GM12878 (cell line): ENCODE results near the gene ALDH1L2. TPM values are rescaled to one million over a fixed set of nuclear protein-coding genes. Genes with fewer than 3 reads are reported as not detected.

ENCODE experiments used
- ATAC-seq: fragments of 200-7000 bp; cut with Tn5 transposase; 3 replicates; pipeline ENCODE4 v1.9.1; 2020; ENCODE audit warnings: mild to moderate bottlenecking, moderate library complexity
- BruUV-seq: library from RNA; stranded (reverse); fragments of 400-500 nt; replicated peaks from 2 replicates; lab custom pipeline; 2021; lab: Mats Ljungman, UMichigan
- CTCF ChIA-PET: fragments of 300-600 bp; sonication (Branson Sonifier 250); formaldehyde crosslinking; extraction: SDS; loops from one replicate; lab custom pipeline; 2021; ENCODE audit warnings: inconsistent platforms; lab: Yijun Ruan, JAX
- POLR2A ChIA-PET: fragments of 350-600 bp; formaldehyde crosslinking; extraction: SDS; loops from one replicate; lab custom pipeline; 2021; ENCODE audit warnings: inconsistent platforms; lab: Charles Lee
- RAD21 ChIA-PET: fragments of 300-600 bp; sonication (Branson Sonifier 250); formaldehyde crosslinking; loops from one replicate; lab custom pipeline; 2023; ENCODE audit warnings: antibody characterized with exemption; ENCODE audit not compliant: unreplicated experiment; lab: Charles Lee
- SMC1A ChIA-PET: fragments of 300-600 bp; sonication (Branson Sonifier 250); formaldehyde crosslinking; loops from one replicate; lab custom pipeline; 2023; ENCODE audit not compliant: unreplicated experiment, uncharacterized antibody; lab: Charles Lee
- DNase-seq: peaks from one replicate; pipeline ENCODE4 v3.0.0-alpha.2; 2011; ENCODE audit warnings: low read depth, low spot score
- FAIRE-seq: peaks from 3 replicates; lab custom pipeline; 2011; peaks lifted over from hg19 to GRCh38; lab: Jason Lieb, UNC
- H2AFZ ChIP-seq: 2 replicates; pipeline ENCODE4 v1.6.0; 2011; ENCODE audit warnings: low read depth, low read length, control low read depth; ENCODE audit not compliant: control insufficient read depth
- H3K27ac ChIP-seq: 2 replicates; pipeline ENCODE4 v1.5.1; 2011; ENCODE audit warnings: control low read depth; ENCODE audit not compliant: control insufficient read depth, insufficient read depth
- H3K27me3 ChIP-seq, 2 experiments: replicated peaks in 1 of 2; 2 replicates each; pipeline versions ENCODE4 v1.6.0 to v1.6.1; 2011; ENCODE audit warnings: low read length in 1 of 2; ENCODE audit not compliant: control insufficient read depth in 2 of 2, insufficient read depth in 2 of 2
- H3K36me3 ChIP-seq, 2 experiments: 2 replicates each; pipeline ENCODE4 v1.5.1; 2011; ENCODE audit warnings: low read length in 1 of 2; ENCODE audit not compliant: control insufficient read depth in 2 of 2, insufficient read depth in 2 of 2
- H3K4me1 ChIP-seq: 2 replicates; pipeline ENCODE4 v1.6.1; 2011; ENCODE audit warnings: mild to moderate bottlenecking, low read length, moderate library complexity, mixed read lengths; ENCODE audit not compliant: control insufficient read depth, insufficient read depth
- H3K4me2 ChIP-seq: 2 replicates; pipeline ENCODE4 v1.6.0; 2011; ENCODE audit warnings: control low read depth; ENCODE audit not compliant: control insufficient read depth, insufficient read depth
- H3K4me3 ChIP-seq: fragments of 200-600 bp; sonication (generic); 2 replicates; pipeline ENCODE4 v1.5.1; 2016
- H3K79me2 ChIP-seq: 2 replicates; pipeline ENCODE4 v1.6.0; 2011; ENCODE audit warnings: low read length; ENCODE audit not compliant: control insufficient read depth, insufficient read depth
- H3K9ac ChIP-seq: 2 replicates; pipeline ENCODE4 v1.8.0; 2011; ENCODE audit warnings: low read length, control low read depth, mixed read lengths; ENCODE audit not compliant: control insufficient read depth, insufficient read depth
- H3K9me3 ChIP-seq: replicated peaks from 3 replicates; pipeline ENCODE4 v1.5.1; 2011; ENCODE audit warnings: mild to moderate bottlenecking, low read length; ENCODE audit not compliant: control insufficient read depth, insufficient read depth
- H4K20me1 ChIP-seq: 2 replicates; pipeline ENCODE4 v1.6.0; 2011; ENCODE audit not compliant: control insufficient read depth, insufficient read depth
- CBX5 ChIP-seq: sonication (generic); IDR thresholded peaks from 2 replicates; pipeline ENCODE4 v1.6.1; 2016; ENCODE audit warnings: low read depth, moderate library complexity, mild to moderate bottlenecking, inconsistent platforms
- GATAD2B ChIP-seq: fragments of 450-650 bp; conservative IDR thresholded peaks from 2 replicates; pipeline ENCODE4 v1.6.1; 2017; ENCODE audit warnings: low read depth, mild to moderate bottlenecking, moderate library complexity
- KDM1A ChIP-seq: fragments of 200-600 bp; sonication (generic); IDR thresholded peaks from 2 replicates; pipeline ENCODE4 v1.6.1; 2016; ENCODE audit warnings: borderline replicate concordance
- MYB ChIP-seq: fragments of 150-350 bp; IDR thresholded peaks from 2 replicates; pipeline ENCODE4 v1.6.1; 2014; ENCODE audit warnings: mild to moderate bottlenecking, low read depth, low read length, borderline replicate concordance
- RBBP5 ChIP-seq: fragments of 200-600 bp; sonication (generic); conservative IDR thresholded peaks from 2 replicates; pipeline ENCODE4 v1.6.1; 2016
- ZBED1 ChIP-seq: IDR thresholded peaks from 2 replicates; pipeline ENCODE4 v1.6.1; 2016; ENCODE audit warnings: borderline replicate concordance
- WGBS: methylation state at CpG from one replicate; pipeline ENCODE4 v1.1.6; 2016; ENCODE audit warnings: low lambda C conversion rate; ENCODE audit not compliant: insufficient replicate concordance, insufficient coverage; ENCODE audit errors: missing lambda C conversion rate; 5-methylcytosine and 5-hydroxymethylcytosine counted together
- in situ Hi-C: fragments of 300-500 bp; cut with MboI; formaldehyde crosslinking; loops from 9 replicates; pipeline ENCODE4 v1.14.3; 2018; ENCODE audit warnings: mixed read lengths
- intact Hi-C: fragments of 100-400 bp; cut with micrococcal nuclease; formaldehyde crosslinking; loops from one replicate; pipeline ENCODE4 v1.14.2; 2022; ENCODE audit not compliant: unreplicated experiment
- polyA plus RNA-seq, 11 experiments: library from polyadenylated mRNA; depleted of rRNA in 4 of 11; unstranded in 6 of 11; stranded (reverse) in 5 of 11; fragments of >200 nt; fragmentation: Nextera tagmentation in 4 of 11; fragmentation: Illumina TruSeq in 1 of 11; extraction: Ambion mirVana in 4 of 11; extraction: Trizol in 1 of 11; gene quantifications; 1 replicate in 1 of 11; 2 replicates in 10 of 11; pipeline versions ENCODE4 v1.2.1 to v1.2.3, GENCODE V29; 2011 to 2016; ENCODE audit warnings: inconsistent platforms in 2 of 11, missing spikeins in 2 of 11, low read depth in 1 of 11
- total RNA-seq, 4 experiments: library from RNA; depleted of rRNA in 3 of 4; stranded (reverse); fragments of >200 nt in 3 of 4; fragmentation: Illumina TruSeq in 1 of 4; extraction: Trizol in 1 of 4; gene quantifications; 2 replicates each; pipeline versions ENCODE4 v1.2.1 to v1.2.3, GENCODE V29; 2013 to 2021
- TF ChIP-seq, protein P1 (sequence below): IDR thresholded peaks from 2 replicates; pipeline ENCODE4 v1.6.1; 2012; ENCODE audit warnings: improper control_type of control experiment, low read depth, low read length; ENCODE audit not compliant: insufficient replicate concordance
- TF ChIP-seq, protein P2 (sequence below): fragments of 450-650 bp; IDR thresholded peaks from 2 replicates; pipeline ENCODE4 v1.6.1; 2018; ENCODE audit warnings: borderline replicate concordance, mild to moderate bottlenecking; ENCODE audit not compliant: partially characterized antibody

The ALDH1L2 gene
- total and polyA plus RNA-seq, 10 of the 15 experiments (the other 5 are each of a cell fraction or from before 2014, with no cell fraction given) = 0.15 to 13.7 (median 8.5) TPM

GRCh38 chr12:105025890-105026289 lies 58.4 kb downstream of the ALDH1L2 start (continued):
- TF ChIP-seq, protein P1, sequence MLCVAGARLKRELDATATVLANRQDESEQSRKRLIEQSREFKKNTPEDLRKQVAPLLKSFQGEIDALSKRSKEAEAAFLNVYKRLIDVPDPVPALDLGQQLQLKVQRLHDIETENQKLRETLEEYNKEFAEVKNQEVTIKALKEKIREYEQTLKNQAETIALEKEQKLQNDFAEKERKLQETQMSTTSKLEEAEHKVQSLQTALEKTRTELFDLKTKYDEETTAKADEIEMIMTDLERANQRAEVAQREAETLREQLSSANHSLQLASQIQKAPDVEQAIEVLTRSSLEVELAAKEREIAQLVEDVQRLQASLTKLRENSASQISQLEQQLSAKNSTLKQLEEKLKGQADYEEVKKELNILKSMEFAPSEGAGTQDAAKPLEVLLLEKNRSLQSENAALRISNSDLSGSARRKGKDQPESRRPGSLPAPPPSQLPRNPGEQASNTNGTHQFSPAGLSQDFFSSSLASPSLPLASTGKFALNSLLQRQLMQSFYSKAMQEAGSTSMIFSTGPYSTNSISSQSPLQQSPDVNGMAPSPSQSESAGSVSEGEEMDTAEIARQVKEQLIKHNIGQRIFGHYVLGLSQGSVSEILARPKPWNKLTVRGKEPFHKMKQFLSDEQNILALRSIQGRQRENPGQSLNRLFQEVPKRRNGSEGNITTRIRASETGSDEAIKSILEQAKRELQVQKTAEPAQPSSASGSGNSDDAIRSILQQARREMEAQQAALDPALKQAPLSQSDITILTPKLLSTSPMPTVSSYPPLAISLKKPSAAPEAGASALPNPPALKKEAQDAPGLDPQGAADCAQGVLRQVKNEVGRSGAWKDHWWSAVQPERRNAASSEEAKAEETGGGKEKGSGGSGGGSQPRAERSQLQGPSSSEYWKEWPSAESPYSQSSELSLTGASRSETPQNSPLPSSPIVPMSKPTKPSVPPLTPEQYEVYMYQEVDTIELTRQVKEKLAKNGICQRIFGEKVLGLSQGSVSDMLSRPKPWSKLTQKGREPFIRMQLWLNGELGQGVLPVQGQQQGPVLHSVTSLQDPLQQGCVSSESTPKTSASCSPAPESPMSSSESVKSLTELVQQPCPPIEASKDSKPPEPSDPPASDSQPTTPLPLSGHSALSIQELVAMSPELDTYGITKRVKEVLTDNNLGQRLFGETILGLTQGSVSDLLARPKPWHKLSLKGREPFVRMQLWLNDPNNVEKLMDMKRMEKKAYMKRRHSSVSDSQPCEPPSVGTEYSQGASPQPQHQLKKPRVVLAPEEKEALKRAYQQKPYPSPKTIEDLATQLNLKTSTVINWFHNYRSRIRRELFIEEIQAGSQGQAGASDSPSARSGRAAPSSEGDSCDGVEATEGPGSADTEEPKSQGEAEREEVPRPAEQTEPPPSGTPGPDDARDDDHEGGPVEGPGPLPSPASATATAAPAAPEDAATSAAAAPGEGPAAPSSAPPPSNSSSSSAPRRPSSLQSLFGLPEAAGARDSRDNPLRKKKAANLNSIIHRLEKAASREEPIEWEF = no peak
- TF ChIP-seq, protein P2, sequence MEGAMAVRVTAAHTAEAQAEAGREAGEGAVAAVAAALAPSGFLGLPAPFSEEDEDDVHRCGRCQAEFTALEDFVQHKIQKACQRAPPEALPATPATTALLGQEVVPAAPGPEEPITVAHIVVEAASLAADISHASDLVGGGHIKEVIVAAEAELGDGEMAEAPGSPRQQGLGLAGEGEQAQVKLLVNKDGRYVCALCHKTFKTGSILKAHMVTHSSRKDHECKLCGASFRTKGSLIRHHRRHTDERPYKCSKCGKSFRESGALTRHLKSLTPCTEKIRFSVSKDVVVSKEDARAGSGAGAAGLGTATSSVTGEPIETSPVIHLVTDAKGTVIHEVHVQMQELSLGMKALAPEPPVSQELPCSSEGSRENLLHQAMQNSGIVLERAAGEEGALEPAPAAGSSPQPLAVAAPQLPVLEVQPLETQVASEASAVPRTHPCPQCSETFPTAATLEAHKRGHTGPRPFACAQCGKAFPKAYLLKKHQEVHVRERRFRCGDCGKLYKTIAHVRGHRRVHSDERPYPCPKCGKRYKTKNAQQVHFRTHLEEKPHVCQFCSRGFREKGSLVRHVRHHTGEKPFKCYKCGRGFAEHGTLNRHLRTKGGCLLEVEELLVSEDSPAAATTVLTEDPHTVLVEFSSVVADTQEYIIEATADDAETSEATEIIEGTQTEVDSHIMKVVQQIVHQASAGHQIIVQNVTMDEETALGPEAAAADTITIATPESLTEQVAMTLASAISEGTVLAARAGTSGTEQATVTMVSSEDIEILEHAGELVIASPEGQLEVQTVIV = no peak

DNA sequence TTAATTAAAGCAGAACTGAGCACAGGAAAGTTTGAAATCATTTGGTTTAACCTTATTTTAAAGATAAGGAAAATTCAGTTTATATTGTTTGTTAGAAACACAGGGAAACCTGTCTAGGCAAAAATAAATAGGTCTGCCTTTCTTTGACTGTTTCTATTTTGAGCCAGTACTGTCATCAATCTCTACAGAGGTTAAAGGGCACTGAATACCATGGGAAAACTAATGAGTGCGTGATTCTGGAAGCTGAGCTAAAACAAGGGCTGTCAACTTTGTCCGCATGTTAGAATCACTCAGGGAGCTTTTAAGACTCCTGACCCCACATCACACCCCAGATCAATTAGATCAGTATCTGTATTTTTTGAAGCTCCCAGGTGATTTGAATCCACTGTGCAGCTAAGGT lies 59.3 kb downstream of the ALDH1L2 start:
- in situ Hi-C loops (no loop called here), intact Hi-C loops (no loop called here)
- Histone ChIP-seq H3K27me3 (no peaks in the 10 kb centered on the region), H3K9me3 (no peaks in the 10 kb centered on the region), H2AFZ (no peak overlapping the region), H3K9ac (no peak overlapping the region), H3K36me3 (no peaks in the 10 kb centered on the region), H3K4me2 (no peak overlapping the region), H3K4me3 (no peak overlapping the region), H3K27ac (no peak overlapping the region), H4K20me1 (no peaks in the 10 kb centered on the region), H3K4me1 (no peaks in the 10 kb centered on the region), H3K79me2 (no peaks in the 10 kb centered on the region)
- ChIA-PET RAD21 (interaction anchor here (1.1 to 1.4 kb wide), 2 partner anchors 66 to 643 kb away, joined by 3 to 5 read pairs; no protein-coding TSS in a partner anchor), SMC1A (interaction anchor here (1.0 to 2.7 kb wide), 3 partner anchors 9 to 35 kb away, joined by 3 to 9 read pairs (median 4); no protein-coding TSS in a partner anchor), CTCF (interaction anchor here (0.8 kb wide), 1 partner anchor 66 kb away, joined by 3 read pairs; no protein-coding TSS in a partner anchor), POLR2A (no interaction called here)
- no peak for FAIRE-seq
- TF ChIP-seq ZBED1 = no peak
- TF ChIP-seq KDM1A = no peak
- TF ChIP-seq GATAD2B = no peak
- TF ChIP-seq CBX5 = no peak
- no peak for TF ChIP-seq MYB
- no peak for TF ChIP-seq RBBP5
- BruUV-seq = no TSS peak
- no peak for DNase-seq
- ATAC-seq = no peak
- 100% methylated on average over 2 of the region's 2 CpGs for WGBS
